KMS-11 (cell line): ENCODE results near the gene EEFSEC.

Experiments used
- H2AFZ ChIP-seq: fragments of 200-600 bp; sonication (generic); 2 replicates; pipeline ENCODE4 v1.6.1; 2016; ENCODE audit warnings: antibody characterized with exemption, mixed run types, low read depth
- H3K27ac ChIP-seq: fragments of 200-600 bp; sonication (generic); 2 replicates; pipeline ENCODE4 v1.6.1; 2016; ENCODE audit warnings: mild to moderate bottlenecking, mixed run types
- H3K27me3 ChIP-seq: fragments of 200-600 bp; sonication (generic); 2 replicates; pipeline ENCODE4 v1.6.1; 2017; ENCODE audit warnings: mild to moderate bottlenecking, low read depth, mixed run types, moderate library complexity; ENCODE audit not compliant: insufficient read depth
- H3K36me3 ChIP-seq: fragments of 200-600 bp; sonication (generic); 2 replicates; pipeline ENCODE4 v1.6.1; 2017; ENCODE audit warnings: mild to moderate bottlenecking, mixed run types; ENCODE audit not compliant: insufficient read depth
- H3K4me1 ChIP-seq: fragments of 200-600 bp; sonication (generic); 2 replicates; pipeline ENCODE4 v1.6.1; 2016; ENCODE audit warnings: mild to moderate bottlenecking, low read depth, mixed run types; ENCODE audit not compliant: poor library complexity, severe bottlenecking
- H3K4me2 ChIP-seq: fragments of 200-600 bp; sonication (generic); 2 replicates; pipeline ENCODE4 v1.7.0; 2016; ENCODE audit warnings: mild to moderate bottlenecking, mixed run types
- H3K4me3 ChIP-seq: fragments of 200-600 bp; sonication (generic); IDR thresholded peaks from 2 replicates; pipeline ENCODE4 v1.6.1; 2017; ENCODE audit warnings: low read depth, low read length, mixed read lengths; ENCODE audit not compliant: insufficient read depth
- H3K79me2 ChIP-seq: fragments of 200-600 bp; sonication (generic); 2 replicates; pipeline ENCODE4 v1.6.1; 2016; ENCODE audit warnings: low read depth, mixed run types; ENCODE audit not compliant: insufficient read depth
- H3K9ac ChIP-seq: fragments of 200-600 bp; sonication (generic); 2 replicates; pipeline ENCODE4 v1.6.1; 2016; ENCODE audit warnings: mild to moderate bottlenecking, mixed run types
- H4K20me1 ChIP-seq: fragments of 200-600 bp; sonication (generic); 2 replicates; pipeline ENCODE4 v1.6.1; 2016; ENCODE audit warnings: mild to moderate bottlenecking, mixed run types; ENCODE audit not compliant: insufficient read depth
- CTCF ChIP-seq: fragments of 200-600 bp; sonication (generic); conservative IDR thresholded peaks from 2 replicates; pipeline ENCODE4 v1.6.1; 2017; ENCODE audit warnings: low read depth, mild to moderate bottlenecking, antibody characterized with exemption, low read length, moderate library complexity, mixed read lengths

The EEFSEC gene

GRCh38 chr3:128247666-128248409 lies 94.6 kb downstream of the EEFSEC start:
- Histone ChIP-seq H3K9ac (no peak overlapping the region), H3K4me1 (no peaks in the 10 kb centered on the region), H4K20me1 (no peaks in the 10 kb centered on the region), H3K27ac (no peak overlapping the region), H2AFZ (no peak overlapping the region), H3K4me3 (no peak overlapping the region), H3K4me2 (no peak overlapping the region), H3K27me3 (no peaks in the 10 kb centered on the region), H3K36me3 (no peaks in the 10 kb centered on the region), H3K79me2 (no peaks in the 10 kb centered on the region)
- no peak for TF ChIP-seq CTCF

GRCh38 chr3:128252083-128252482 lies 98.8 kb downstream of the EEFSEC start:
- H3K9ac ChIP-seq: no peak overlapping the region
- no peaks in the 10 kb centered on the region for H3K4me1 ChIP-seq
- no peaks in the 10 kb centered on the region for H3K79me2 ChIP-seq
- no peaks in the 10 kb centered on the region for H3K27me3 ChIP-seq
- H3K27ac ChIP-seq: no peak overlapping the region
- H3K36me3 ChIP-seq: no peaks in the 10 kb centered on the region
- TF ChIP-seq CTCF: no peak
- no peak overlapping the region for H2AFZ ChIP-seq
- no peaks in the 10 kb centered on the region for H4K20me1 ChIP-seq
- no peak overlapping the region for H3K4me3 ChIP-seq
- no peak overlapping the region for H3K4me2 ChIP-seq

DNA sequence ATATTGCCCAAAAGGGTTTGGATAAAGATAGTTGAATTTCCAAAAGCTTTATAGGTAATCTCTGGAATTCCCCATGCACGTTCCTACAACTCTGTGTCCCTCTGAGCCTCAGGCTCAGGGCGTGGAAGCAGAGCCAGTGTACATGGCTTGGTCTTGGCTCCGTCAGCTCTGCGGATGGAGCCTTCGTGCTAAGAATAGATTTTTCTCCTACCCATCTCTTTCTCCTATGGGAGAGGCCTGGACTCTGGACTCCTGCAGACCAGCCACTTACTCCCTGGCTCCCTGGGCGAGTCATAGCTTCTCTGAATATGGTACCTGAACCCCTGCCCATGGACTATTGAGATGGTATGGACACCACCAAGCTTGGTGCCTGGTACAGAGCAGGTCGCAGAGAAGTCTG lies 99.9 kb downstream of the EEFSEC start:
- no peak overlapping the region for H3K9ac ChIP-seq
- no peaks in the 10 kb centered on the region for H3K36me3 ChIP-seq

GRCh38 chr3:128254066-128254590 lies 100.8 kb downstream of the EEFSEC start:
- H3K27ac ChIP-seq: no peak overlapping the region
- H3K79me2 ChIP-seq: peaks cover 7% of the 10 kb centered on the region; the same call in 1 of the 2 replicates
- H3K27me3 ChIP-seq: no peaks in the 10 kb centered on the region
- no peak overlapping the region for H3K4me3 ChIP-seq
- no peaks in the 10 kb centered on the region for H3K36me3 ChIP-seq
- no peaks in the 10 kb centered on the region for H3K4me1 ChIP-seq
- H3K4me2 ChIP-seq: no peak overlapping the region
- H3K9ac ChIP-seq: no peak overlapping the region
- H4K20me1 ChIP-seq: no peaks in the 10 kb centered on the region
- no peak overlapping the region for H2AFZ ChIP-seq
- no peak for TF ChIP-seq CTCF

More for the DNA sequence above, 99.9 kb downstream of the EEFSEC start:
- no peaks in the 10 kb centered on the region for H3K79me2 ChIP-seq
- H3K27ac ChIP-seq: no peak overlapping the region
- TF ChIP-seq CTCF: no peak
- no peak overlapping the region for H2AFZ ChIP-seq
- H4K20me1 ChIP-seq: no peaks in the 10 kb centered on the region
- H3K27me3 ChIP-seq: no peaks in the 10 kb centered on the region
- H3K4me1 ChIP-seq: no peaks in the 10 kb centered on the region
- no peak overlapping the region for H3K4me2 ChIP-seq
- no peak overlapping the region for H3K4me3 ChIP-seq
